H1 (cell line): ENCODE results near the gene OLFM1. TPM values are rescaled to one million over a fixed set of nuclear protein-coding genes. Genes with fewer than 3 reads are reported as not detected.
A peak's percentile ranks its signal among the peaks of the same experiment; 100 is the strongest.

ENCODE experiments used
- CTCF ChIA-PET: fragments of 300-600 bp; sonication (Branson Sonifier 250); formaldehyde crosslinking; loops from one replicate; lab custom pipeline; 2021; ENCODE audit not compliant: partially characterized antibody; lab: Charles Lee
- POLR2A ChIA-PET: fragments of 300-600 bp; sonication (Branson Sonifier 250); formaldehyde crosslinking; loops from one replicate; lab custom pipeline; 2021; ENCODE audit warnings: inconsistent platforms; ENCODE audit not compliant: partially characterized antibody; lab: Charles Lee
- DNase-seq, 2 experiments: peaks; one replicate each; pipeline versions ENCODE4 v3.0.0 to v3.0.0-alpha.2; 2010 to 2022; ENCODE audit warnings: low spot score in 2 of 2, low read depth in 1 of 2, mixed read lengths in 1 of 2
- FAIRE-seq: peaks from 2 replicates; lab custom pipeline; 2011; peaks lifted over from hg19 to GRCh38; lab: Jason Lieb, UNC
- H2AFZ ChIP-seq: 2 replicates; pipeline ENCODE4 v1.8.1; 2012; ENCODE audit warnings: low read length, inconsistent platforms
- H2AK5ac ChIP-seq: 2 replicates; pipeline ENCODE4 v1.6.1; 2013; ENCODE audit warnings: low read depth, low read length
- H2BK120ac ChIP-seq: replicated peaks from 2 replicates; pipeline ENCODE3; 2013; ENCODE audit warnings: low read depth, low read length, inconsistent platforms
- H2BK12ac ChIP-seq: 2 replicates; pipeline ENCODE4 v1.6.1; 2013; ENCODE audit warnings: low read depth, low read length
- H2BK15ac ChIP-seq: 2 replicates; pipeline ENCODE4 v1.6.1; 2013; ENCODE audit warnings: low read length
- H2BK20ac ChIP-seq: 2 replicates; pipeline ENCODE4 v1.6.1; 2013; ENCODE audit warnings: low read length
- H2BK5ac ChIP-seq: 2 replicates; pipeline ENCODE4 v1.6.1; 2013; ENCODE audit warnings: low read depth, low read length
- H3K14ac ChIP-seq: 2 replicates; pipeline ENCODE4 v1.6.1; 2013; ENCODE audit warnings: inconsistent platforms; ENCODE audit not compliant: insufficient read length
- H3K18ac ChIP-seq: 2 replicates; pipeline ENCODE4 v1.6.1; 2013; ENCODE audit warnings: low read length; ENCODE audit errors: extremely low read depth
- H3K23ac ChIP-seq: 2 replicates; pipeline ENCODE4 v1.6.1; 2013; ENCODE audit warnings: inconsistent platforms; ENCODE audit not compliant: insufficient read length
- H3K23me2 ChIP-seq: 2 replicates; pipeline ENCODE4 v1.6.1; 2013; ENCODE audit warnings: low read depth, low read length
- H3K27ac ChIP-seq: 2 replicates; pipeline ENCODE4 v1.6.1; 2011; ENCODE audit warnings: low read depth, low read length, inconsistent platforms
- H3K27me3 ChIP-seq, 4 experiments: replicated peaks in 1 of 4; 1 replicate in 1 of 4; 2 replicates in 3 of 4; pipeline versions ENCODE4 v1.6.1 to v1.8.1; 2011 to 2013; ENCODE audit warnings: low read length in 3 of 4, mild to moderate bottlenecking in 3 of 4, inconsistent platforms in 2 of 4, mixed read lengths in 2 of 4, moderate library complexity in 1 of 4; ENCODE audit not compliant: control insufficient read depth in 3 of 4, insufficient read depth in 3 of 4; ENCODE audit errors: extremely low read depth in 1 of 4
- H3K36me3 ChIP-seq, 4 experiments: 2 replicates each; pipeline versions ENCODE4 v1.6.1 to v1.8.1; 2011 to 2013; ENCODE audit warnings: mild to moderate bottlenecking in 4 of 4, low read length in 3 of 4, moderate library complexity in 2 of 4, control low read depth in 1 of 4, inconsistent platforms in 1 of 4; ENCODE audit not compliant: insufficient read depth in 4 of 4, control insufficient read depth in 2 of 4
- H3K4ac ChIP-seq: replicated peaks from 2 replicates; pipeline ENCODE3; 2013; ENCODE audit warnings: low read length, low read depth, mixed read lengths, inconsistent platforms; ENCODE audit not compliant: insufficient read length
- H3K4me1 ChIP-seq, 4 experiments: replicated peaks in 1 of 4; 1 replicate in 1 of 4; 2 replicates in 3 of 4; pipeline versions ENCODE4 v1.6.1 to v1.8.1; 2011 to 2013; ENCODE audit warnings: low read length in 3 of 4, inconsistent platforms in 2 of 4, mixed read lengths in 1 of 4; ENCODE audit not compliant: insufficient read depth in 4 of 4, control insufficient read depth in 3 of 4
- H3K4me2 ChIP-seq, 2 experiments: 2 replicates each; pipeline versions ENCODE4 v1.6.1 to v1.8.1; 2011 to 2013; ENCODE audit warnings: low read depth in 2 of 2, low read length in 2 of 2, control low read depth in 1 of 2, inconsistent platforms in 1 of 2, mild to moderate bottlenecking in 1 of 2; ENCODE audit not compliant: insufficient read depth in 1 of 2
- H3K4me3 ChIP-seq, 4 experiments: fragments of 200-600, 300-600 bp in 1 of 4; sonication (generic), shearing (Covaris generic), sonication (Bioruptor Twin) in 1 of 4; 2 replicates each; pipeline versions ENCODE4 v1.5.1 to v1.8.1; 2011 to 2016; ENCODE audit warnings: low read length in 4 of 4, low read depth in 3 of 4, control low read depth in 2 of 4, inconsistent platforms in 2 of 4, mild to moderate bottlenecking in 2 of 4, mixed read lengths in 1 of 4, moderate library complexity in 1 of 4; ENCODE audit not compliant: insufficient read depth in 2 of 4; ENCODE audit errors: extremely low read depth in 1 of 4
- H3K56ac ChIP-seq: replicated peaks from 2 replicates; pipeline ENCODE3; 2013; ENCODE audit warnings: low read depth, mild to moderate bottlenecking, mixed read lengths, low read length, inconsistent platforms; ENCODE audit not compliant: insufficient read length
- H3K79me1 ChIP-seq: 2 replicates; pipeline ENCODE4 v1.6.1; 2013; ENCODE audit warnings: low read depth, low read length, control low read depth
- H3K79me2 ChIP-seq, 2 experiments: 2 replicates each; pipeline versions ENCODE4 v1.6.1 to v1.8.1; 2012 to 2013; ENCODE audit warnings: low read length in 2 of 2, mild to moderate bottlenecking in 2 of 2, inconsistent platforms in 1 of 2; ENCODE audit not compliant: insufficient read depth in 2 of 2, control insufficient read depth in 1 of 2
- H3K9ac ChIP-seq, 4 experiments: replicated peaks in 1 of 4; 1 replicate in 1 of 4; 2 replicates in 3 of 4; pipeline versions ENCODE4 v1.6.1 to v1.8.1; 2011 to 2013; ENCODE audit warnings: low read depth in 3 of 4, low read length in 3 of 4, control low read depth in 2 of 4, mild to moderate bottlenecking in 2 of 4, moderate library complexity in 2 of 4, inconsistent platforms in 1 of 4; ENCODE audit errors: extremely low read depth in 1 of 4
- H3K9me3 ChIP-seq, 2 experiments: 2 replicates each; pipeline versions ENCODE4 v1.6.1 to v1.8.1; 2012 to 2013; ENCODE audit warnings: mild to moderate bottlenecking in 2 of 2, moderate library complexity in 2 of 2, control low read depth in 1 of 2, inconsistent platforms in 1 of 2, low read depth in 1 of 2, low read length in 1 of 2, mixed read lengths in 1 of 2; ENCODE audit not compliant: insufficient read depth in 2 of 2
- H4K20me1 ChIP-seq, 2 experiments: replicated peaks in 1 of 2; 2 replicates each; pipeline versions ENCODE3 to v1.8.1; 2011 to 2013; ENCODE audit warnings: inconsistent platforms in 2 of 2, low read length in 2 of 2, mild to moderate bottlenecking in 1 of 2; ENCODE audit not compliant: insufficient read depth in 2 of 2, control insufficient read depth in 1 of 2
- H4K5ac ChIP-seq: 2 replicates; pipeline ENCODE4 v1.6.1; 2013; ENCODE audit warnings: low read length, low read depth, mixed read lengths, inconsistent platforms; ENCODE audit not compliant: insufficient read length
- H4K8ac ChIP-seq: 2 replicates; pipeline ENCODE4 v1.8.0; 2013; ENCODE audit warnings: mild to moderate bottlenecking, moderate library complexity, low read length, inconsistent platforms; ENCODE audit not compliant: insufficient read depth; ENCODE audit errors: extremely low read depth
- H4K91ac ChIP-seq: replicated peaks from 2 replicates; pipeline ENCODE3; 2013; ENCODE audit warnings: low read length, mixed read lengths, inconsistent platforms; ENCODE audit not compliant: insufficient read length
- CHD2 ChIP-seq: IDR thresholded peaks from 2 replicates; pipeline ENCODE4 v1.6.1; 2012; ENCODE audit warnings: low read length, improper control_type of control experiment
- CREB1 ChIP-seq: IDR thresholded peaks from 2 replicates; pipeline ENCODE4 v1.6.1; 2012; ENCODE audit warnings: inconsistent platforms
- E2F6 ChIP-seq: IDR thresholded peaks from 2 replicates; pipeline ENCODE4 v1.6.1; 2012; ENCODE audit warnings: inconsistent platforms
- EZH2 ChIP-seq: fragments of 200-600 bp; sonication (generic); IDR thresholded peaks from 2 replicates; pipeline ENCODE4 v1.7.1; 2012; ENCODE audit warnings: low read depth, mild to moderate bottlenecking, moderate library complexity, low read length, inconsistent platforms; ENCODE audit not compliant: severe bottlenecking
- JUN ChIP-seq: IDR thresholded peaks from 2 replicates; pipeline ENCODE4 v1.6.1; 2011; ENCODE audit warnings: low read depth, mild to moderate bottlenecking, improper control_type of control experiment, low read length
- KDM5A ChIP-seq: fragments of 200-600 bp; IDR thresholded peaks from 2 replicates; pipeline ENCODE4 v1.7.1; 2012; ENCODE audit warnings: mild to moderate bottlenecking, low read length, inconsistent platforms, mixed read lengths
- POLR2A ChIP-seq, 2 experiments: IDR thresholded peaks; 1 replicate in 1 of 2; 2 replicates in 1 of 2; pipeline ENCODE4 v1.6.1; 2011; ENCODE audit warnings: low read depth in 2 of 2, low read length in 2 of 2, mild to moderate bottlenecking in 2 of 2; ENCODE audit errors: control extremely low read depth in 1 of 2
- RNF2 ChIP-seq: fragments of 200-900, 300-1000 bp; sonication (generic); IDR thresholded peaks from 2 replicates; pipeline ENCODE4 v1.7.1; 2016; ENCODE audit warnings: borderline replicate concordance, low read depth, mild to moderate bottlenecking, antibody characterized with exemption, low read length; ENCODE audit not compliant: poor library complexity, severe bottlenecking; ENCODE audit errors: missing control alignments
- SIRT6 ChIP-seq: IDR thresholded peaks from one replicate; pipeline ENCODE4 v1.7.1; 2012; ENCODE audit warnings: low read length, inconsistent platforms
- SIX5 ChIP-seq: IDR thresholded peaks from 2 replicates; pipeline ENCODE4 v1.6.1; 2011; ENCODE audit warnings: mild to moderate bottlenecking, low read depth, low read length
- TBP ChIP-seq: IDR thresholded peaks from 2 replicates; pipeline ENCODE4 v1.6.1; 2011; ENCODE audit warnings: low read depth, low read length, improper control_type of control experiment
- TCF12 ChIP-seq: IDR thresholded peaks from 2 replicates; pipeline ENCODE4 v1.6.1; 2011; ENCODE audit warnings: low read depth, mild to moderate bottlenecking, low read length
- WGBS, 2 experiments: shearing (Covaris generic) in 1 of 2; methylation state at CpG; one replicate each; pipeline versions ENCODE4 v1.1.6 to v1.1.7; 2013 to 2015; ENCODE audit warnings: low lambda C conversion rate in 2 of 2, mixed read lengths in 2 of 2, inconsistent platforms in 1 of 2, low coverage in 1 of 2, missing lambda C conversion rate in 1 of 2; ENCODE audit not compliant: insufficient replicate concordance in 2 of 2, insufficient coverage in 1 of 2, insufficient read length in 1 of 2; ENCODE audit errors: extremely low coverage in 1 of 2, missing lambda C conversion rate in 1 of 2; 5-methylcytosine and 5-hydroxymethylcytosine counted together
- polyA plus RNA-seq, 7 experiments: library from polyadenylated mRNA; depleted of rRNA in 3 of 7; stranded (reverse) in 5 of 7; unstranded in 2 of 7; fragments of >200 nt in 5 of 7; fragments of 200-250 nt in 2 of 7; gene quantifications; 1 replicate in 5 of 7; 2 replicates in 1 of 7; 4 replicates in 1 of 7; pipeline versions ENCODE4 v1.2.1 to v1.2.3, GENCODE V29; 2011 to 2013; ENCODE audit warnings: missing spikeins in 2 of 7, mixed read lengths in 2 of 7
- total RNA-seq: library from RNA; stranded (reverse); fragmentation: NEBNext Ultra II Directional; extraction: Animal tissue kit (Norgen Biotek cat#: 25700); gene quantifications from 2 replicates; pipeline ENCODE4 v1.2.1, GENCODE V29; 2021

OLFM1 gene
- total and polyA plus RNA-seq, 2 of the 8 experiments (the other 6 are each of a cell fraction or from before 2014, with no cell fraction given), result 53.0 to 53.4 TPM

- Histone ChIP-seq H3K36me3 (no peaks in the 10 kb centered on the region), H4K5ac (no peak overlapping the region), H4K91ac (no peak overlapping the region), H3K79me2 (no peaks in the 10 kb centered on the region), H3K14ac (no peak overlapping the region), H3K9ac (no peak overlapping the region), H2BK5ac (no peak overlapping the region), H3K4me1 (peaks cover 0 to 12% (median 7%) of the 10 kb centered on the region in 4 experiments; a peak in 5 of 7 replicates), H3K27ac (no peak overlapping the region), H3K4me3 (no peak overlapping the region), H3K18ac (no peak overlapping the region), H2BK20ac (peak overlapping the region; percentile 97; the same call in 1 of the 2 replicates), H2BK15ac (peak overlapping the region; percentile 97), H3K79me1 (0 out of 2 replicates have a peak, but pooled peaks cover 2% of the 10 kb centered on the region), H2BK12ac (peak overlapping the region; percentile 96; the same call in 1 of the 2 replicates), H3K4ac (no peak overlapping the region), H4K8ac (no peak overlapping the region), H2AFZ (no peak overlapping the region), H3K23me2 (no peaks in the 10 kb centered on the region), H3K9me3 (peaks cover 0 to 9% of the 10 kb centered on the region in 2 experiments; a peak in 1 of 4 replicates), H2AK5ac (no peak overlapping the region), H4K20me1 (no peaks in the 10 kb centered on the region), H2BK120ac (no peak overlapping the region), H3K56ac (no peak overlapping the region), H3K23ac (no peak overlapping the region), H3K27me3 (no peaks in the 10 kb centered on the region; a peak in 2 of 7 replicates), H3K4me2 (no peak overlapping the region)
- 91% methylated on average over 11 of the region's 11 CpGs; no CpG with 5 or more reads in 1 of the 2 experiments for WGBS, 2 experiments
- DNase-seq, result no peak
- no peak for FAIRE-seq
- ChIA-PET POLR2A (interaction anchor here (1.0 kb wide), 1 partner anchor 114 kb away, joined by 3 read pairs; no protein-coding TSS in a partner anchor), CTCF (interaction anchor here (0.7 to 3.9 kb wide), 6 partner anchors 13 to 285 kb away, joined by 3 to 13 read pairs (median 4); no protein-coding TSS in a partner anchor)
- TF ChIP-seq TCF12, result no peak
- TF ChIP-seq POLR2A (IDR thresholded peaks at IDR 0.05; ENCODE audit: control extremely low read depth in 1 of 2, low read depth in 2 of 2, low read length in 2 of 2), result no peak
- no peak for TF ChIP-seq E2F6
- no peak for TF ChIP-seq TBP
- TF ChIP-seq KDM5A, result no peak
- no peak for TF ChIP-seq SIX5
- TF ChIP-seq RNF2, result no peak
- TF ChIP-seq CHD2, result no peak
- TF ChIP-seq EZH2, result no peak
- no peak for TF ChIP-seq JUN
- no peak for TF ChIP-seq CREB1
- no peak for TF ChIP-seq SIRT6
Measured at GRCh38 chr9:135154050-135154615, 66.7 kb downstream of the OLFM1 start.
